K562 treated with DMSO at 1 percent for 24 hours (cell line): ENCODE results near the gene SEC61B. TPM values are rescaled to one million over a fixed set of nuclear protein-coding genes. Genes with fewer than 3 reads are reported as not detected.

Experiments
- total RNA-seq: library from RNA; unstranded; fragments of 300-600 nt; gene quantifications from 2 replicates; pipeline ENCODE4 v1.2.3, GENCODE V29; 2022; ENCODE audit warnings: low read depth; ENCODE audit not compliant: insufficient read depth

Gene SEC61B
- total RNA-seq: 358 and 386 TPM in 2 replicates

GRCh38 chr9:99221621-99222415 lies at the start of gene SEC61B, which contains the start of gene ALG2:
SEC61B (plus strand) TSS chr9:99222282; CDS start chr9:99222364, 82 bp downstream.
ALG2 (minus strand) TSS chr9:99221942; CDS start chr9:99221894, 48 bp downstream.

Other genes starting within 250 kb of the SEC61B start
- 20.0 and 21.3 TPM in 2 replicates for gene TGFBR1, start 117.2 kb upstream of the SEC61B start, total RNA-seq
- 28.1 and 31.0 TPM in 2 replicates for gene ALG2, start 340 bp upstream of the SEC61B start, total RNA-seq